ENCODE results near the gene SOCS3. TPM values are rescaled to one million over a fixed set of nuclear protein-coding genes. Genes with fewer than 3 reads are reported as not detected.

Gene SOCS3
- total and polyA plus RNA-seq, 10 of the 15 experiments (the other 5 are each of a cell fraction or from before 2014, with no cell fraction given) = 0.05 to 3.9 (median 1.0) TPM

- FAIRE-seq = peak; percentile 41
- Histone ChIP-seq H3K36me3 (ENCODE audit: control insufficient read depth in 2 of 2, insufficient read depth in 2 of 2, low read length in 1 of 2) (no peaks in the 10 kb centered on the region), H3K4me3 (peak overlapping the region; percentile 19; the same call in 1 of the 2 replicates), H2AFZ (ENCODE audit: control insufficient read depth, low read depth, low read length) (no peak overlapping the region), H3K9ac (ENCODE audit: control insufficient read depth, insufficient read depth, low read length) (peak overlapping the region; percentile 18; the same call in 1 of the 2 replicates), H3K27ac (ENCODE audit: control insufficient read depth, insufficient read depth) (peak overlapping the region; percentile 24; the same call in 1 of the 2 replicates), H3K27me3 (replicated peaks in 1 of 2; ENCODE audit: control insufficient read depth in 2 of 2, insufficient read depth in 2 of 2, low read length in 1 of 2) (no peaks in the 10 kb centered on the region), H3K4me1 (ENCODE audit: control insufficient read depth, insufficient read depth, low read length) (peaks cover 63% of the 10 kb centered on the region), H3K4me2 (ENCODE audit: control insufficient read depth, insufficient read depth) (peak overlapping the region; percentile 36), H3K9me3 (replicated peaks; ENCODE audit: control insufficient read depth, insufficient read depth, low read length) (no peaks in the 10 kb centered on the region), H4K20me1 (ENCODE audit: control insufficient read depth, insufficient read depth) (no peaks in the 10 kb centered on the region), H3K79me2 (ENCODE audit: control insufficient read depth, insufficient read depth, low read length) (no peaks in the 10 kb centered on the region)
- intact Hi-C loops (cut with micrococcal nuclease; ENCODE audit: unreplicated experiment) (no loop called here), in situ Hi-C loops (cut with MboI) (no loop called here)
- ChIA-PET SMC1A (ENCODE audit: uncharacterized antibody, unreplicated experiment) (interaction anchor here (0.7 to 7.8 kb wide), 8 partner anchors 10 to 83 kb away, joined by 3 to 91 read pairs (median 4); no protein-coding TSS in a partner anchor), RAD21 (ENCODE audit: unreplicated experiment) (interaction anchor here (0.7 to 7.3 kb wide), 5 partner anchors 17 to 81 kb away, joined by 3 to 81 read pairs (median 8); no protein-coding TSS in a partner anchor), POLR2A (interaction anchor here (0.5 to 3.1 kb wide), 11 partner anchors 10 to 186 kb away, joined by 3 to 18 read pairs (median 8); partner anchors contain the start of gene SOCS3), CTCF (interaction anchor here (0.6 to 4.7 kb wide), 8 partner anchors 16 to 458 kb away, joined by 3 to 30 read pairs (median 6); partner anchors contain the start of gene SOCS3)
- no peak for DNase-seq (ENCODE audit: low read depth, low spot score)
- WGBS (ENCODE audit: insufficient coverage, insufficient replicate concordance, low lambda C conversion rate, missing lambda C conversion rate) = 0% methylated on average over 11 of the region's 11 CpGs
- ATAC-seq = peak; percentile 46
- BruUV-seq (replicated peaks) = TSS peak; percentile 83
- TF ChIP-seq USF1 (IDR thresholded peaks at IDR 0.05; ENCODE audit: borderline replicate concordance, extremely low read length, insufficient read depth, low read depth, low read length) = no peak
- TF ChIP-seq RUNX3 (IDR thresholded peaks at IDR 0.05; ENCODE audit: low read length) = no peak
- TF ChIP-seq HDGF (IDR thresholded peaks at IDR 0.05) = no peak
- no peak for TF ChIP-seq SMC3 (IDR thresholded peaks at IDR 0.05; ENCODE audit: borderline replicate concordance, low read length)
- peak; percentile 28 for TF ChIP-seq IKZF1 (conservative IDR thresholded peaks at IDR 0.05)
- no peak for TF ChIP-seq LARP7 (IDR thresholded peaks at IDR 0.05)
- no peak for TF ChIP-seq E2F4 (IDR thresholded peaks at IDR 0.05; ENCODE audit: low read depth, low read length)
- no peak for TF ChIP-seq FOS (IDR thresholded peaks at IDR 0.05; ENCODE audit: borderline replicate concordance, extremely low read depth, insufficient read length)
- no peak for TF ChIP-seq SKIL (IDR thresholded peaks at IDR 0.05; ENCODE audit: low read depth, poor library complexity, severe bottlenecking)
- no peak for TF ChIP-seq CHD2 (IDR thresholded peaks at IDR 0.05; ENCODE audit: borderline replicate concordance, low read depth, low read length)
- no peak for TF ChIP-seq PML (IDR thresholded peaks at IDR 0.05; ENCODE audit: low read length)
- no peak for TF ChIP-seq SMAD5 (IDR thresholded peaks at IDR 0.05; ENCODE audit: low read depth)
- TF ChIP-seq EZH2 (IDR thresholded peaks at IDR 0.05; ENCODE audit: borderline replicate concordance, control insufficient read depth, low read depth, low read length) = no peak
- TF ChIP-seq RFX5 (IDR thresholded peaks at IDR 0.05; ENCODE audit: low read depth, low read length) = no peak
- peak; percentile 24; the same call in 1 of the 2 replicates for TF ChIP-seq MTA2 (IDR thresholded peaks at IDR 0.05; ENCODE audit: low read depth)
- no peak for TF ChIP-seq NR2F1 (conservative IDR thresholded peaks at IDR 0.05)
- peak; percentile 45 for TF ChIP-seq CREB1 (IDR thresholded peaks at IDR 0.05; ENCODE audit: low read depth)
- TF ChIP-seq ETV6 (conservative IDR thresholded peaks at IDR 0.05 in 1 of 2, IDR thresholded peaks at IDR 0.05 in 1 of 2; ENCODE audit: borderline replicate concordance in 1 of 2, low read depth in 1 of 2) = no peak
- TF ChIP-seq GABPA (IDR thresholded peaks at IDR 0.05; ENCODE audit: low read depth) = no peak
- TF ChIP-seq, protein P1, sequence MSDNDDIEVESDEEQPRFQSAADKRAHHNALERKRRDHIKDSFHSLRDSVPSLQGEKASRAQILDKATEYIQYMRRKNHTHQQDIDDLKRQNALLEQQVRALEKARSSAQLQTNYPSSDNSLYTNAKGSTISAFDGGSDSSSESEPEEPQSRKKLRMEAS (IDR thresholded peaks at IDR 0.05; ENCODE audit: low read depth, low read length) = no peak
Measured at GRCh38 chr17:78338486-78339259, 21.2 kb downstream of the SOCS3 start.
